Omental fat pad (tissue), 4 donors: Measurements from ENCODE around the gene HADH. TPM values are rescaled to one million over a fixed set of nuclear protein-coding genes. Genes with fewer than 3 reads are reported as not detected.
"Not testable (repeated sequence)": the region's sequence is repeated elsewhere in the genome, so short reads cannot be mapped to it uniquely, and the experiment has no call there.

Experiments used
- ATAC-seq: fragments of 150-250 bp; one replicate; pipeline ENCODE4 v1.9.1; 2016; ENCODE audit warnings: mild to moderate bottlenecking, moderate library complexity; ENCODE audit not compliant: low FRiP score
- DNase-seq: peaks from one replicate; pipeline ENCODE4 v3.0.0-alpha.2; 2019; ENCODE audit warnings: low spot score
- total RNA-seq, 4 donors: library from RNA; depleted of rRNA; stranded (reverse); fragments of >200 nt; gene quantifications; one replicate each; pipeline ENCODE4 v1.1.0, GENCODE V29; 2016
- TF ChIP-seq, protein P1 (sequence below), 3 donors: fragments of 450-650 bp; IDR thresholded peaks; one replicate each; pipeline ENCODE4 v1.5.1; 2016 to 2017; ENCODE audit warnings: antibody characterized with exemption in 3 of 3, mild to moderate bottlenecking in 3 of 3, moderate library complexity in 2 of 3

HADH gene
- total RNA-seq, 4 donors from 2014 or later: 80.2 to 154 (median 119) TPM

DNA sequence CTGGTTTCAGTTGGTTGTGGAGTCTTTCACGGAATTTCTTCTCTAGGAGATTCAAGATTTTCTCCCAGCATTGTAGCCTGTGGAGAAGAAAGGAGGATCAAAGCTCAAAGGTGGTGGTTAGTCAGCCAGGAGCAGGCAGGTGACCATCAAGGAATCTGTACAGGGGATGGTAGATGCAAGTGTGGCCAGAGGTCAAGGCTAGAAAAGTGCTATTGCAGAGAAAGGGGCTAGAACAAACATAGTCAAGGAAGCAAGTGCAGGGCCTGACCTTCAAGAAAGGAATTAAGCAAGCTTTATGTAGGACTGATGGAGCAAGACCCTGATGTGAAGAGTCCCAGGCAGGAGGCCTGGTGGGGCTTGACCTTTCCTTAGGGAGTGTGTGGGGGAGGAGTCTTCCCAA lies 16.1 kb downstream of the HADH start:
- TF ChIP-seq, protein P1, sequence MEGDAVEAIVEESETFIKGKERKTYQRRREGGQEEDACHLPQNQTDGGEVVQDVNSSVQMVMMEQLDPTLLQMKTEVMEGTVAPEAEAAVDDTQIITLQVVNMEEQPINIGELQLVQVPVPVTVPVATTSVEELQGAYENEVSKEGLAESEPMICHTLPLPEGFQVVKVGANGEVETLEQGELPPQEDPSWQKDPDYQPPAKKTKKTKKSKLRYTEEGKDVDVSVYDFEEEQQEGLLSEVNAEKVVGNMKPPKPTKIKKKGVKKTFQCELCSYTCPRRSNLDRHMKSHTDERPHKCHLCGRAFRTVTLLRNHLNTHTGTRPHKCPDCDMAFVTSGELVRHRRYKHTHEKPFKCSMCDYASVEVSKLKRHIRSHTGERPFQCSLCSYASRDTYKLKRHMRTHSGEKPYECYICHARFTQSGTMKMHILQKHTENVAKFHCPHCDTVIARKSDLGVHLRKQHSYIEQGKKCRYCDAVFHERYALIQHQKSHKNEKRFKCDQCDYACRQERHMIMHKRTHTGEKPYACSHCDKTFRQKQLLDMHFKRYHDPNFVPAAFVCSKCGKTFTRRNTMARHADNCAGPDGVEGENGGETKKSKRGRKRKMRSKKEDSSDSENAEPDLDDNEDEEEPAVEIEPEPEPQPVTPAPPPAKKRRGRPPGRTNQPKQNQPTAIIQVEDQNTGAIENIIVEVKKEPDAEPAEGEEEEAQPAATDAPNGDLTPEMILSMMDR (IDR thresholded peaks at IDR 0.05): no peak
- no peak for DNase-seq
- ATAC-seq: no peak

DNA sequence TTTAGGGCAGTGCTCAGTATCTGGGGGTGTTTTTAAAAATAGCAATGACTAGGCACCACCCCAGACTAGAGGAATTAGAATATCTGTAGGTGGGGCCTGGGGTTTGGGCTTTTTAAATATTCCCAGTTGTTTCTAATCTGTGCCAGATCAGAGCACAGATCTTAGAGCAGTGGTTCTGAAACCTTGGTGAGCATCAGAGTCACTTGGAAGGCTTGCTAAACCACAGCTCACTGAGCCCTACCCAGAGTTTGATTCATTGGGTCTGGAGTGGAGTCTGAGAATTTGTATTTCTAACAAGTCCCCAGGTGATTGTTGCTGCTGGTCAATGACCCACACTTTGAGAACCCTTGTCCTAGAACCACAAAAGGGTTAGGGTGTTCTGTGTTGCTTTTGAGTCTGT lies 16.7 kb downstream of the HADH start:
- ATAC-seq (no peak), DNase-seq (no peak)
- TF ChIP-seq, protein P1 (IDR thresholded peaks at IDR 0.05): no peak

DNA sequence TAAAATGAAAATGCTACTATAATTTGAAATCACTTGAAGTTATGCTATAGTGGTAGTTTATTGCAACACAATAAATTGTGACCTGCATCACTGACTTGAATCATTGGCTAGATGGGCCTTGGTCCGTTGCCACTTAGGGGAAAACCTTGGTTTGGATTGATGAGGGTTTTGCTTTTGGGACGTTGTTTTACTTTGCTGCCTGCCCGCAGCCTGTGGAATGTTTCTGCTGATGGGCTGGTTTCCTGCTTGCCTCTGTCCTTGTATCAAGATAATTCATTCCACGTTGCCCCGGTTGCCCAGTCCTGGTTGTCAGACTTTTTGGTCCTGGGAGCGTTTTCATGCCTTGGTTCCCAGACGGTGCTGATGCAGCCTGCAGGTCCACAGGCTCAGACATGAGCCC lies 18.3 kb downstream of the HADH start:
- DNase-seq (no peak), ATAC-seq (no peak)
- TF ChIP-seq, protein P1 (IDR thresholded peaks at IDR 0.05): no peak

DNA sequence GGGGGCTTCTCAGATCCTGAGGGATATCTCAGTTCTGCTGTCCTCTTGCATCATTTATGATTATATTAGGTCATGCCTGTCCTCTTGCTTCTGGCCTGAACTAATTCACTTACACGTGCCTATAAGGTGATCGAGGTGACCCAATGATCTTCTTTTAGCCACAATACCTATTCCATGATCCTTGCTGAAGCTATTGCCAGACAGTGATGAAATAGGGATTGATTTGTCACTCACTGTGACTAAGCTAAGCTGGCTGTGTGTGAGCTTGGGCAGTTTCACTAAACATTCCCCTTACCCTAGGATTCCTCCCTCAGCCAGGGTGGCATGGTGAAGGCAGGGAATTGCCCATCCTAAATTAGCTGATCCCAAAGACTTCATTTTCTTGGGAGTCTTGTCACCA lies 19.0 kb downstream of the HADH start:
- ATAC-seq: no peak
- DNase-seq: no peak
- TF ChIP-seq, protein P1 (IDR thresholded peaks at IDR 0.05): no peak

DNA sequence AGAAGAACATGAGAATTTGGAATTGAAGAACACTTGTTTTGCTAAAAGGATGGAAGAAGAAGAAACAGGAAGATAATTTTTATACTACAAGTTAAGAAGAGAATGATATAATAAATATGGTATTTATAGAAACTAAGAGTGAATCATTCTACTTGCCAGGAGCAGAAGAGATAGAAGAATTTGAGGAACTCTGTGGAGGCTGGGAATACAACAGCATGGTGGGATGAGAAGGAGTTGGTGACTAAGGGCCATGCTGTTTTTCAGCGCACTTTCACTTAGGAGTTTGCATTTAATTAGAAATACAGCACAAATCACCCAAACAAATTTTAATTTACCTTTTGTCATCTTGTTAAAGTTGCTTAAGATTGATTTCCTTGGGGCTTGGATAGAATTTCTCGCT lies 20.5 kb downstream of the HADH start:
- TF ChIP-seq, protein P1 (IDR thresholded peaks at IDR 0.05): no peak
- ATAC-seq (no peak), DNase-seq (no peak)

DNA sequence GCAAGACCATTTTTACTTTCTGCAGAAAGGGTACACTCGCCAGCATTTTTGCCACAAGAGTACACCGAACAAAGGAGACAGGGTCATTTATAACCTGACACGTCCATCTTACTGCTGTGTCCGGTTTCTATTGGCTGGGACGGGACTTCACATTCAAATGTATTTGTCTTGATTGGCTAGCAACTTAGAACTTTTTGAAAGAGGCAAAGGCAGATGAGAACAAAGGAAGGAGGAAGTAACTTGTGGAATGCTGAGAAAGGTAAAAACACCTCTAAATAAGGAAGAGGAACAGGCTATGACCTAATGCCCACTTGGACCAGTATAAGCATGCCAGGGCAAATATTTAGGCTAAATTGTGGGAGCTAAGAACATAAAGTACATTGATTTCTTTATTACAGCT lies 22.7 kb downstream of the HADH start:
- not testable (repeated sequence) for ATAC-seq

DNA sequence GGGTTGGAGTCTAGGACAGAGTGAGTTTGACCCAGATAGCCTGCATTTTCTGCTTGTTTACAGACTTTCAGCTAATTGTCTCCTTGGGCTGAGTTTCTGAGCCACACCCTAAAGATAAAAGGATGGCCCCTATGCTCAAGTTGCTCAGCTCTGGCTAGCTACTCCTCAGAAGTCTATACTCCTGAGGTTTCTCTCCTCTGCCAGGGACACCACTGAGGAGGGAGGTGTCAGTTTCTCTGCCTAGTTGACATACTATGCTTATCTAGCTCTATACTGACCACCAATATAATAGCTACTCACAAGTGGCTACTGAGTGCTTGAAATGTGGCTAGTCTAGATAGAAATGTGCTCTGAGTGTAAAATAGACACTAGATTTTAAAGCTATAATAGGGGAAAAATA lies 23.6 kb downstream of the HADH start:
- no peak for DNase-seq
- no peak for ATAC-seq

More for the DNA sequence above, 22.7 kb downstream of the HADH start:
- DNase-seq: not testable (repeated sequence)

More for the DNA sequence above, 23.6 kb downstream of the HADH start:
- TF ChIP-seq, protein P1 (IDR thresholded peaks at IDR 0.05): no peak
